ENCODE results near the gene CSRP2.

CSRP2 gene

GRCh38 chr12:76859611-76860010 is 19.2 kb downstream of the CSRP2 start:
- no peak for DNase-seq

DNA sequence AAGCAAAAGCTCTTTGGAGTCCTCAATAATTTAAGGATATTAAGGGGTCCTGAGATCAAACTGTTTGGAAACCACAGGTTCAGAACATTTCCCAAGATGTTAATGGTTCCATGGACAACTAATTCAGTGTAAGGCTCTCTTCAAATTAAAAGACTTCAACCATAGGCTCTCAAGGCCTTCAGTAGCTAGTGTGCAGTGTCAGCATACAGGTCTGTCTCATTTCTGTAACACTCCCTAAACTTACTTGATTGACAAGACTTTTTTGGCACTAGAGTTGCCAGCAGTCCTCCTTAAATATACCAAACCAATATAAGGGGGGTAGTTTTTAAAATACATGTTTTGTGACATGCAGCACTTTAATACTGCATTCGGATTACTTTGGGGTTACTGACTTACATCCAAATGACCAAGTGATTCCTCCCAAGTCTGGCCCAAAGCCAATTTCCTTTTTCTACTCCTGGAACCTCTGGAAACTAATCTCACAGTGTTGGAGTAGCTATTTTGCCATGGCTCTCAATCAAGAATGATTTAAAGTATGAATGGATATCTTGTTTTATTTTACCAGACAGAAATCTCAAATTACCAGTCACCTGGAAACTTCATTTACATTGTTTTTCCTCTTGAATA is 22.7 kb downstream of the CSRP2 start:
- DNase-seq = no peak

DNA sequence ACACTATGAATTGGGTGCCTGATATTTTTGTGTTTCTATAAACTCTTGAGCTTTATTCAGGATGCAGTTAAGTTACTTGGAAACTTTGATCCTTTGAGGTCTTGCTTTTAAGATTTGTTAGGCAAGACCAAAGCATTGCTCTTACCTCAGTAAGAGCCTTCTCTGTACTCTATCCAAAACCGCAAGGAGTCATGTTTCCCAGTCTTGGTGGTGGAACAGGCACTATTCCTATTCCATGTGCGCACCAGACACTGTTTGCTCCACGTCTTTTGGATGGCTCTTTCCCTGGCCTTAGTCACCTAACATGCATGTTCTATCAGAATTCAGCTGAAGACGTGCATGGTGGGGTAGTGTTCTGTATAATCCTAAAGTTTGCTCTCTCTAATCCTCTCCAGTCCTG is 23.5 kb downstream of the CSRP2 start:
- DNase-seq = no peak

DNA sequence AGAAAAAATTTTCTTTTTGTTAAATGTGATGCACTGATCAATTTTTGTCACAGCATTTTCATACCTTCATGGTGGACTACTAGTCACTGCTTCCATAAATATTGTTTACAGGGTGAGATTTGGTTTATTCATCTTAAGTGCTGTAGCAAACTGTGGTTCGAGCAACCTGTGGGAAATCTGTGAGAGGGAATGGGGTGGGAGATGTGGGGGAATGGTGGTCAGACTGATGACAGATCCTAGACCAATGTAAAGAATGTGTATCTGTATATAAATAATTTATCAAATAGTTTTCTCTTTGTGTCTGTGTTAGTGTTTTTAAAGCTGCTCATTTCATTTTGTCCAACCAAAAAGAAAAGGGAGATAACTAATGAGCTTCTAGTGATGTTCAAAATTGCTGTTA is 26.7 kb downstream of the CSRP2 start:
- DNase-seq = no peak

- no peak for DNase-seq
Observed at GRCh38 chr12:76848132-76848531, 30.7 kb downstream of the CSRP2 start.

- DNase-seq = no peak
Observed at GRCh38 chr12:76847260-76847659, 31.6 kb downstream of the CSRP2 start.

GRCh38 chr12:76836633-76837032 is 42.2 kb downstream of the CSRP2 start:
- DNase-seq = no peak

DNA sequence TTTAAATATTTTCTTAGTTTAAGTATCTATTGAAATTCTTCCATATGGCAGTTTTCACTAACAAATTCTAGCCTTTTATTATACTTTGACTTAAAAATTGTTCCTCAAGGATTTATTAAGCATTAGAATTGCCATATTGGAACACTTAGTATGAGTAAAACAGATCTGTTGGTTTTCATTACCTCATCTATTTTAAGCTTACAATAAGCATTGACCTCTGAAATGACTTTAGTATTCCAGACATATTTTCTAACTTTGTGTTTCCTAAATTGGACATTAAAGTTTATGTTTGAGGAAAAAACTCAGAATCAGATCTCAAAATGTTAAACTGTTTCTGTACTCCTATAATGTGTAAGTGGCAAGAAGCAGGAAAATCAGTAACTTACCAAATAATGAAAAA is 48.4 kb downstream of the CSRP2 start:
- DNase-seq = no peak

DNA sequence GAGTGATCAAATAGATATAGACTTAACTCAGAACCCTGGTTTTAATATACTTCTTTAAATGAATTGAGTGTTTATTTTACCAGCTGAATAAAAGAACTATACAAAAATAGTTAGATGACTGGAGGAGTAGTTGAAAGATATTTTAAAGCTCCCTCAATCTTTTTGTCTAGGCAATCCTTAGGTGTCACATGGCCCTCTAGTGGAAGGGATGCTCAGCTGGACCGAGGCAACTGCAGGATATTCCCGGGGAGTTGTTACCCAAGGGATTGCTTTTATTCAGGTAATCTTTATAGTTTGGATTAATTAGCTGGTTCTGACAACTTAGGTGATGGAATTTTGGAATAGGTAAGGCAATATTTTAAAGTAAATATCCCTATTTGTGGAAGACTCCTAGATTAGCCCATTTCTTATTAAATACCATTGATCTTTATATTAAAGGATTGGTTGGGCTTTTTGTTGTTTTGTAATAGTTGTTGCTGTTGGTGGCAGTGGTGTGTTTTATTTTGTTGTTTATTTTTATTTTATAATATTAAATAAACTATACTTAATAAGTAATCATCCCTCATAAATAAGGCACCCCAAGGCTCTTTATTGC is 57.8 kb downstream of the CSRP2 start:
- DNase-seq = peak; percentile 14 to 35

GRCh38 chr12:76813972-76814371 is 64.8 kb downstream of the CSRP2 start:
- DNase-seq = no peak

DNA sequence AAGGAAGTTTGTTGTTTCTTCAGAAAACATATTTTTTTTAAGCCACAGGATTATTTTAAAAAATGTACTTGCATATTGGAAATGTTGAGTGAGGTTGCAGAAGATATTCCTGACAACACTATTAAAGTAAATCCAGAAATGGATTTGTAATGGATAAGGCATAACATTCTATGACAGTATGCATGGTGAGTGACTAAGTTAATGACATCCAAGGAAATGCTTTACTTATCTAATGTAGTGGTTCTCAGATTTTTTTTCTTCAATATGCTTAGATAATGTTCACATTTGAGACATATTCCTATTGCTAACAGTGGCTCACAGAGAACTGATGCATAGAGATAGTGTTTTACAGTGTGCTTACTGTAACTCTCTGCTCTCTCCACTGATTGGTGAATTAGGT is 65.6 kb downstream of the CSRP2 start:
- no peak for DNase-seq

- no peak for DNase-seq
Observed at GRCh38 chr12:76811976-76812375, 66.8 kb downstream of the CSRP2 start.

- DNase-seq = no peak
Observed at GRCh38 chr12:76810671-76811419, 68.0 kb downstream of the CSRP2 start.
